ENCODE data around the gene PTPRR. TPM values are rescaled to one million over a fixed set of nuclear protein-coding genes. Genes with fewer than 3 reads are reported as not detected.

Gene PTPRR
- total and polyA plus RNA-seq, 9 donors: 0.15 to 1.5 (median 0.32) TPM; not detected in 1

DNA sequence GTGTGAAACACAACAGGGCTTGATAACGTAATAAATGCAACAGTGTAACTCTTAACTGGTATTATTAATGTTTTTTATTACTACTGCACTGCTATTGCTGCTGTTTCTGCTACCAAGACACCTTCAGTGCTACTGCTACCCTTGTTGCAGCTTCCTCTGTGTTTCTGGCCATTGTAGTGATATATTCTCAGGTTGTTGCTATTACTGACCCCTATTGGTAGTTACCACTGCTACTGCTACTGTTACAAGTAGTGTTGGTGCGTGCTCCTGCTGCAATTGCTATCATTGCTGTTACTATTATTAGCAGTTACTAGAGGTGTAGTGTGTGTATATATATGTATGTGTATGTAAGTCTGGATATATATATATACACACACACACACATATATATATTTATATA is 196.1 kb downstream of the PTPRR start:
- TF ChIP-seq EP300 (IDR thresholded peaks at IDR 0.05): no peak
- no peak for TF ChIP-seq POLR2A (IDR thresholded peaks at IDR 0.05)
- TF ChIP-seq, protein P1, sequence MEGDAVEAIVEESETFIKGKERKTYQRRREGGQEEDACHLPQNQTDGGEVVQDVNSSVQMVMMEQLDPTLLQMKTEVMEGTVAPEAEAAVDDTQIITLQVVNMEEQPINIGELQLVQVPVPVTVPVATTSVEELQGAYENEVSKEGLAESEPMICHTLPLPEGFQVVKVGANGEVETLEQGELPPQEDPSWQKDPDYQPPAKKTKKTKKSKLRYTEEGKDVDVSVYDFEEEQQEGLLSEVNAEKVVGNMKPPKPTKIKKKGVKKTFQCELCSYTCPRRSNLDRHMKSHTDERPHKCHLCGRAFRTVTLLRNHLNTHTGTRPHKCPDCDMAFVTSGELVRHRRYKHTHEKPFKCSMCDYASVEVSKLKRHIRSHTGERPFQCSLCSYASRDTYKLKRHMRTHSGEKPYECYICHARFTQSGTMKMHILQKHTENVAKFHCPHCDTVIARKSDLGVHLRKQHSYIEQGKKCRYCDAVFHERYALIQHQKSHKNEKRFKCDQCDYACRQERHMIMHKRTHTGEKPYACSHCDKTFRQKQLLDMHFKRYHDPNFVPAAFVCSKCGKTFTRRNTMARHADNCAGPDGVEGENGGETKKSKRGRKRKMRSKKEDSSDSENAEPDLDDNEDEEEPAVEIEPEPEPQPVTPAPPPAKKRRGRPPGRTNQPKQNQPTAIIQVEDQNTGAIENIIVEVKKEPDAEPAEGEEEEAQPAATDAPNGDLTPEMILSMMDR (IDR thresholded peaks at IDR 0.05): no peak
- no peaks in the 10 kb centered on the region for H3K9me3 ChIP-seq
- H3K4me3 ChIP-seq: no peak overlapping the region
- no peaks in the 10 kb centered on the region for H3K27me3 ChIP-seq
- DNase-seq: no peak
- no peak overlapping the region for H3K27ac ChIP-seq
- intact Hi-C loops (cut with DNase I): loop anchor here in 1 of 4 donors (10.0 kb wide), 1 partner anchor 130 kb away; no protein-coding TSS in a partner anchor
- no peaks in the 10 kb centered on the region for H3K36me3 ChIP-seq
- WGBS, 3 donors: 91 to 96% (median 94%) methylated on average over 2 of the region's 2 CpGs
- H3K4me1 ChIP-seq (ENCODE audit: insufficient read depth): no peaks in the 10 kb centered on the region

DNA sequence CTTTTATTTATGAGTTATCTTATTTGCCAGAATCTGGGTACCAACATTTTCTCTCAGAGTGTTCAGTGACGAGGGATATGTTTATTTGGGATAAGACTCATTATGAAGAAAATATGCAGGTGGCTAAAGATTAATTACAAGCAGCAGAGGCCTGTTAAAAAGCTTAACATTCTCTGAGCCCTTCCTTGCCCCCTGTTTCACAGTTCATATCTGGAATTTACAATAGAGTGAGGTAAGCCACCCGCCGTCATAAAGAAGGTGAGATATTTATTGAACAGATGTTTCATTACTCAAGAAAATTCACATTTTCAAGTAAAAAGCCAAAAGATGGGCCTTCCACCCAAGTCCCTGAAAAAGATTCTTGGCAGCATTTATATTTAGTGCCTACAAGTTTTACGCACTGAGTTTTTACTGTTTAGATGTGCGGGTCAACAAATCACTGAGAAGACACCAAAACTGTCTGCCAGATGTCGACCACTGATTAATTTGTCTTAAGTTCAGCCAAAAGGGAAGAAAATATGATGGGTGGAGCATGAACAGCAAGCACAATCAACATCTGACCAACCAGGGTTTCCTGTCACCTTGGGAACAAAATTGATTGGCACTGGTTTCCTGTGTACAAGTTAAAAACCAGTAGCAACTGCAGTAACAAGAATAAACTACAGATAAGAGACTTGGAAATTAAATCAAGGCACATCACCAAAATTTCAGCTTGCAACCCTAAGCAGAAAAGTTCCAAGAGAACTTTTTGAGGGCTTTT is 197.8 kb downstream of the PTPRR start:
- no peak for DNase-seq
- no peaks in the 10 kb centered on the region for H3K9me3 ChIP-seq
- no peak for TF ChIP-seq POLR2A (IDR thresholded peaks at IDR 0.05)
- TF ChIP-seq EP300 (IDR thresholded peaks at IDR 0.05): no peak
- TF ChIP-seq, protein P1 (IDR thresholded peaks at IDR 0.05): no peak
- no peak overlapping the region for H3K4me3 ChIP-seq
- H3K27ac ChIP-seq: no peak overlapping the region
- no peaks in the 10 kb centered on the region for H3K36me3 ChIP-seq
- H3K27me3 ChIP-seq: no peaks in the 10 kb centered on the region
- whole genome bisulfite sequencing, 3 donors: 40 to 48% (median 45%) methylated on average over 6 of the region's 6 CpGs
- H3K4me1 ChIP-seq (ENCODE audit: insufficient read depth): no peaks in the 10 kb centered on the region
- intact Hi-C loops (cut with DNase I): loop anchor here in 1 of 4 donors (10.0 kb wide), 1 partner anchor 128 kb away; no protein-coding TSS in a partner anchor

DNA sequence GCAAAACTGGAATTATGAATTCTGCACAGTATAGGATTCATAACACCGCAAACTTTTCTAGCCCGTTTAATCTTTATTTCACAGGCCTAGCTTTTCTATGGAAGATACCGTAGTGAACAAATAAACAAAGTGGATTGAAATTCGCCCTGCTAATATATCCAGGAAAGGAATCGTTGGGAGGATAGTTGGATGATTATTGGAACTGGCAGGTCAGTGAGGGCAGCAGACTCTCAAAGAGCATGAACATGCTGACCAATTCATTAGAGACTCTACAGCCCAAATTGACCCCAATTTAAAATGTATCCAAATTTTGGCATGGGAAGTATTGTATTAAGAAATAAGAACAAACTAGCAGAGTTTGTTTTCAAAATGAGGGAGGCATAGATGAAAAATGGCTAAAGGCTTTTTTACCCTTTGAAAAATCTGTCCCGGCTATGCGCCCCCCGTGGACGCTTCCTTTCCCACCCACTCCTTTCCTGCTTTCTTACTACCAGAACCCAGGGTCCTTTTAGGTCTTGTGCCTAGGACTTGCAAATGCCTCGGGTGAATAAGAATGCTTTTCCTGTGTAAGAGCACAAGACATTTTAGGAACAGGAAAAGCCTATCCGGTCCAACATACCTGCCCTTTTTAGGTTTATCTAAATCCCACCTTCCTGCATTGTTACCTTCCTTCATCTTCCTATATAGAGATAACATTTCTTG is 198.7 kb downstream of the PTPRR start:
- H3K9me3 ChIP-seq: no peaks in the 10 kb centered on the region
- 78 to 81% (median 79%) methylated on average over 11 of the region's 11 CpGs for WGBS, 3 donors
- DNase-seq: no peak
- no peak for TF ChIP-seq POLR2A (IDR thresholded peaks at IDR 0.05)
- TF ChIP-seq, protein P1 (IDR thresholded peaks at IDR 0.05): no peak
- TF ChIP-seq EP300 (IDR thresholded peaks at IDR 0.05): no peak
- intact Hi-C loops (cut with DNase I): loop anchor here in 1 of 4 donors (10.0 kb wide), 1 partner anchor 127 kb away; no protein-coding TSS in a partner anchor
- no peak overlapping the region for H3K4me3 ChIP-seq
- no peak overlapping the region for H3K27ac ChIP-seq
- no peaks in the 10 kb centered on the region for H3K4me1 ChIP-seq (ENCODE audit: insufficient read depth)
- H3K36me3 ChIP-seq: no peaks in the 10 kb centered on the region
- H3K27me3 ChIP-seq: no peaks in the 10 kb centered on the region

DNA sequence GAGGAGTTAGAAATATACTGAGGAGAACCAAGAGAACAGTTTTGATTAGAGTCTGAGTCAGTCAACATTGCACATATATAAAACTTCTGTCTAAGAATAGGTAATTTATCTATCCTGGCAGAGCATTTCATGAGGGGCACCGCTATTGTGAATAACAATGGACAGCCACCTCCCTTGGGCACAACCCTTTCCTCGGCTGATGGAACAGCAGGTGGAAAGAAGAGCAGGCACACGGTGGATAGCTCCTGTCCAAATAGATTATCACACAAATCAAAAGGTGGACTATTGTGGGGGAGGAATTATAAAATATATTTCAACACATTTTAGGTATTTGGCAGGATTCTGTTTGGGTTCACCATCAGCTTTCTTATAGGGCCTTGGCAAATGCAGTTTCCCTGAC is 199.3 kb downstream of the PTPRR start:
- Histone ChIP-seq H3K4me3 (no peak overlapping the region), H3K27ac (no peak overlapping the region), H3K36me3 (no peaks in the 10 kb centered on the region), H3K27me3 (no peaks in the 10 kb centered on the region), H3K4me1 (ENCODE audit: insufficient read depth) (no peaks in the 10 kb centered on the region), H3K9me3 (no peaks in the 10 kb centered on the region)
- WGBS, 3 donors: 66 to 73% (median 67%) methylated on average over 3 of the region's 3 CpGs
- TF ChIP-seq, protein P1 (IDR thresholded peaks at IDR 0.05): no peak
- TF ChIP-seq EP300 (IDR thresholded peaks at IDR 0.05): no peak
- TF ChIP-seq POLR2A (IDR thresholded peaks at IDR 0.05): no peak
- DNase-seq: no peak
- intact Hi-C loops (cut with DNase I): loop anchor here in 1 of 4 donors (10.0 kb wide), 1 partner anchor 126 kb away; no protein-coding TSS in a partner anchor

Data from ovary (tissue), 9 donors.